Measurements from ENCODE around the gene SLC43A2.

DNA sequence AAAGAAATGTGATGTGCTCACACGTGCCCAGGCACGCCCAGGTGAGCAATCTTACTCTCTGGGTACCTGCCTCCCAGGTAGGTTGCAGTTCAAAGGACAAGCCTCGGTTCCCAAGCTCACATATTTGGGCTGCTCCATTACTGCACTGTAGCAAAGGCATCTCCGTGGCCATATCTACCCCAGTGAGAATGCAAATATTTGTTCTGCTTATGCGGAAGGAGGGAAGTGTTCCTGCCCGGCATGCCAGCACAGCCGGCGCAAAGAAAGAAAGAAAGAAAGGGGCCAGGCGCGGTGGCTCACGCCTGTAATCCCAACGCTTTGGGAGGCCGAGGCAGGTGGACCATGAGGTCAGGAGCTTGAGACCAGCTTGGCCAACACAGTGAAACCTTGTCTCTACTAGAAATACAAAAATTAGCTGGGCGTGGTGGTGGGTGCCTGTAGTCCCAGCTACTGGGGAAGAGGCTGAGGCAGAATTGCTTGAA, 30.7 kb downstream of the SLC43A2 start:
- TF ChIP-seq EP300 (conservative IDR thresholded peaks at IDR 0.05; ENCODE audit: poor library complexity, severe bottlenecking) (no peak), POLR2AphosphoS5 (IDR thresholded peaks at IDR 0.05) (no peak)
- TF ChIP-seq, protein P1, sequence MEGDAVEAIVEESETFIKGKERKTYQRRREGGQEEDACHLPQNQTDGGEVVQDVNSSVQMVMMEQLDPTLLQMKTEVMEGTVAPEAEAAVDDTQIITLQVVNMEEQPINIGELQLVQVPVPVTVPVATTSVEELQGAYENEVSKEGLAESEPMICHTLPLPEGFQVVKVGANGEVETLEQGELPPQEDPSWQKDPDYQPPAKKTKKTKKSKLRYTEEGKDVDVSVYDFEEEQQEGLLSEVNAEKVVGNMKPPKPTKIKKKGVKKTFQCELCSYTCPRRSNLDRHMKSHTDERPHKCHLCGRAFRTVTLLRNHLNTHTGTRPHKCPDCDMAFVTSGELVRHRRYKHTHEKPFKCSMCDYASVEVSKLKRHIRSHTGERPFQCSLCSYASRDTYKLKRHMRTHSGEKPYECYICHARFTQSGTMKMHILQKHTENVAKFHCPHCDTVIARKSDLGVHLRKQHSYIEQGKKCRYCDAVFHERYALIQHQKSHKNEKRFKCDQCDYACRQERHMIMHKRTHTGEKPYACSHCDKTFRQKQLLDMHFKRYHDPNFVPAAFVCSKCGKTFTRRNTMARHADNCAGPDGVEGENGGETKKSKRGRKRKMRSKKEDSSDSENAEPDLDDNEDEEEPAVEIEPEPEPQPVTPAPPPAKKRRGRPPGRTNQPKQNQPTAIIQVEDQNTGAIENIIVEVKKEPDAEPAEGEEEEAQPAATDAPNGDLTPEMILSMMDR (IDR thresholded peaks at IDR 0.05; ENCODE audit: poor library complexity, severe bottlenecking), result no peak
- TF ChIP-seq, protein P2, sequence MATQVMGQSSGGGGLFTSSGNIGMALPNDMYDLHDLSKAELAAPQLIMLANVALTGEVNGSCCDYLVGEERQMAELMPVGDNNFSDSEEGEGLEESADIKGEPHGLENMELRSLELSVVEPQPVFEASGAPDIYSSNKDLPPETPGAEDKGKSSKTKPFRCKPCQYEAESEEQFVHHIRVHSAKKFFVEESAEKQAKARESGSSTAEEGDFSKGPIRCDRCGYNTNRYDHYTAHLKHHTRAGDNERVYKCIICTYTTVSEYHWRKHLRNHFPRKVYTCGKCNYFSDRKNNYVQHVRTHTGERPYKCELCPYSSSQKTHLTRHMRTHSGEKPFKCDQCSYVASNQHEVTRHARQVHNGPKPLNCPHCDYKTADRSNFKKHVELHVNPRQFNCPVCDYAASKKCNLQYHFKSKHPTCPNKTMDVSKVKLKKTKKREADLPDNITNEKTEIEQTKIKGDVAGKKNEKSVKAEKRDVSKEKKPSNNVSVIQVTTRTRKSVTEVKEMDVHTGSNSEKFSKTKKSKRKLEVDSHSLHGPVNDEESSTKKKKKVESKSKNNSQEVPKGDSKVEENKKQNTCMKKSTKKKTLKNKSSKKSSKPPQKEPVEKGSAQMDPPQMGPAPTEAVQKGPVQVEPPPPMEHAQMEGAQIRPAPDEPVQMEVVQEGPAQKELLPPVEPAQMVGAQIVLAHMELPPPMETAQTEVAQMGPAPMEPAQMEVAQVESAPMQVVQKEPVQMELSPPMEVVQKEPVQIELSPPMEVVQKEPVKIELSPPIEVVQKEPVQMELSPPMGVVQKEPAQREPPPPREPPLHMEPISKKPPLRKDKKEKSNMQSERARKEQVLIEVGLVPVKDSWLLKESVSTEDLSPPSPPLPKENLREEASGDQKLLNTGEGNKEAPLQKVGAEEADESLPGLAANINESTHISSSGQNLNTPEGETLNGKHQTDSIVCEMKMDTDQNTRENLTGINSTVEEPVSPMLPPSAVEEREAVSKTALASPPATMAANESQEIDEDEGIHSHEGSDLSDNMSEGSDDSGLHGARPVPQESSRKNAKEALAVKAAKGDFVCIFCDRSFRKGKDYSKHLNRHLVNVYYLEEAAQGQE (IDR thresholded peaks at IDR 0.05; ENCODE audit: borderline replicate concordance), result no peak
